ENCODE measurements around the gene TMPRSS2.

The TMPRSS2 gene

GRCh38 chr21:41507521-41508414 is at the start of gene TMPRSS2:
TSS of gene TMPRSS2 (minus strand) at chr21:41508158. CDS start at chr21:41498133, 10,025 bp downstream.
- DNase-seq: no peak

- DNase-seq: no peak
Measured at GRCh38 chr21:41555057-41555456, 47.1 kb upstream of the TMPRSS2 start.

DNA sequence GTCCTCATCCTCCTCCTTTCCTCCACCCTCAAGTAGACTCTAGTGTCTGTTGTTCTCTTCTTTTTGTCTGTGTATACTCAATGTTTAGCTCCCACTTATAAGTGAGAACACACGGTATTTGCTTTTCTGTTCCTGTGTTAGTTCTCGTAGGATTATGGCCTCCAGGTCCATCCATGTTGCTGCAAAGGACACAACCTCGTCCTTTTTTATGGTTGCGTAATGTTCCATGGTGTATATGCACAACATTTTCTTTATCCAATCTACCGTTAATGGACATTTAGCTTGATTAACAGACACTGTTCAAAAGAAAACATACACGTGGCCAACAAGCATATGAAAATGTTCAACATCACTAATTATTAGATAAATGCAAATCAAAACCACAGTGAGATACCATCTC is 44.3 kb upstream of the TMPRSS2 start:
- DNase-seq: no peak

- DNase-seq: no peak
Measured at GRCh38 chr21:41548781-41549180, 40.8 kb upstream of the TMPRSS2 start.

- DNase-seq: no peak
Measured at GRCh38 chr21:41547111-41547510, 39.2 kb upstream of the TMPRSS2 start.

DNA sequence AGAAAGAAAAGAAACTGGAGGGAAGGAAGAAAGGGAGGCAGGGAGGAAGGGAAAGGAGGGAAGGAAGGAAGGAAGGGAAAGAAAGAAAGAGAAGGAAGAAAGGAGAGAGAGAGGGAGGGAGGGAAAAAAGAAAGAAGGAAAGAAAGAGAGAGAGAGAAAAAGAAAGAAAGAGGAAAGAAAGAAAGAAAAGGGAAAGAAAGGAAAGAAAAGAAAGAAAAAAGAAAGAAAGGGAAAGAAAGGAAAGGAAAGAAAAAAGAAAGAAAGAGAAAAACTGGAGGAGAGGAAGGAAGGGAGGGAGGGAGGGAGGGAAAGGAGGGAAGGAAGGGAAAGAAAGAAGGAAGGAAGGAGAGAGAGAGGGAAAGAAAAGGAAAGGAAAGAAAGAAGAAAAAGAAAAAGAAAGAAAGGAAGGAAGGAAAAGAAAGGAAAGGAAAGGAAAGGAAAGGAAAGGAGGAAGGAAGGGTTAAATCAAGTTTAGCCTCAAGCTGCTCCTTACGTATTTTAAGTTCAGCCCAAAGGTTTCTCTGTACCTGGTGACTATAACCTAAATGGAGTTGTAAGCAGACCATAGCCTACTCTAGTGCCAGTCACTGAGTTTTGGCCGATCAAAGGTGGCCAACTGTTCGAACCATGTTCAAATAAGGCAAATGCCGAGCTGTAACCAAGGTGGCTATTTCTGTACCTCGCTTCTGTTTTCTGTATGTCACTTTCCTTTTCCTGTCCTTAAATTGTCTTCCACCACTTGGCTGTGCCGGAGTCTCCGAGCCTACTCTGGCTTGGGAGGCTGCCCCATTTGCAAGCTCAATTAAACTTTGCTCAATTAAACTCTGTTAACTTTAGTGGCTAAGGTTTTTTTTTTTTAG is 37.8 kb upstream of the TMPRSS2 start:
- no peak for DNase-seq

DNA sequence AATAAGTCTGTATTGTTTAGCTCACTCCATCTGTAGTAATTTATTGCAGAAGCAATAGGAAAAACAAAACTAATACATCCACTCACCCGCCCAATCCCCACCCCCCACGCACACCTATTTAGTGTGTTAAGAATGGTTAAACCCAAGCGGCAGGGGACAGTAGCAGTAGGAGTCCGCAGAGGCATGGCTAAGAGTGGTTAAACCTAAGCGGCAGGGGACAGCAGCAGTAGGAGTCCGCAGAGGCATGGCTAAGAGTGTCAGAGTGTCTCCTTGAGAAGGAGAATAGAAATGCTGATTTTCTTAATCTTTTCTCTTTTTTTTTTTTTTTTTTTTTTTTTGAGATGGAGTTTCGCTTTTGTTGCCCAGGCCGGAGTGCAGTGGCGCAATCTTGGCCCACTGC is 34.8 kb upstream of the TMPRSS2 start:
- DNase-seq: no peak

DNA sequence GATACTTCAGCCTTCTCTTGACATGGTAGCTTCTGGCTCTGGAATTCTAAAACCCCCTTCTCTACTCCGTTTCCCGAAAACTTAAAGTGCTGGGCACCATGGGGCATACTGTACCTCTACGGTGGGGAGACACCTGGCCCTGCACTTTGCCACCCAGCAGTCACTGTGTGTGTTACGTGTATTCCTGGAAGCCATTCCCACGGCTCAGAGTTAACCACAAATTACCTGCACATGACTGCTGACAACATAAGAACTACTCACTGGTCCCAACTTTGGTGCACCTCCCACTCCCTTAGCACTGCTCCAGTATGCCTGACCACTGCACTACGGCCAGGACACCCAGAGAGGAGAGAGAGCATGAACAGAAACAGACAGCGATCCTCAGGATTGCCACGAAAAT is 29.4 kb upstream of the TMPRSS2 start:
- no peak for DNase-seq

DNA sequence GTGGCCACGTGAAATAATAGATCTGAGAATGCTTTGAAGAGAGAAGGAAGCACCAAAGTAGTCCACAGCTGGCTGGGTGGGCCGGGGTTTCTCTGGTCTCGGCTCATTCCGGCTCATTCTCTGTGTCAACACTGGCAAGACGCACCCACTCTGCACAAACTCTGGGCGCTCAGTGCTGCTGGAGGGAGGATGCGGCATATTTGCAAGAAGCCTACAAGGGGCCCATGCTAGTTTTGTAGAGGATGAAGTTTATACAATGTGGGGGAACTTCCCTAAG is 28.8 kb upstream of the TMPRSS2 start:
- DNase-seq: no peak

- no peak for DNase-seq
Measured at GRCh38 chr21:41536076-41536826, 28.3 kb upstream of the TMPRSS2 start.

DNA sequence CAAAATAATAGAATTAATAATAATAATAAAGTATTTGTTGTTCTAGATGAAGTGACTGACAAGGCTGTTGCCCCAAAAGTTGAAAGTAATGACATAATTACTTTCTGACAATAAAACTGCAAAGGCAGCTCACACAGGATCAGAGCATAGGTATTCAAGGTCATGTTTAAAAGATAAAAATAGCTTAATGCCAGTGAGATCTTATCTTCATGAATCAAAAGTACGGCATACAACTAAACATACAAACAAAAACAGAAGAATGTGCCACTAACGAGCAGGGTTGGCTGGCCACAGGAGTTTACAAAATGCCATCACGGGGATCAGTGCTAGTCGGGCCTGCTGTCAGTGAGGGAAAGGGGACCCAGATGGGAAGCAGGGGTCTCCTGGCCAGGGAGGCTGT is 22.4 kb upstream of the TMPRSS2 start:
- DNase-seq: no peak

GRCh38 chr21:41529769-41530168 is 21.8 kb upstream of the TMPRSS2 start:
- no peak for DNase-seq

DNA sequence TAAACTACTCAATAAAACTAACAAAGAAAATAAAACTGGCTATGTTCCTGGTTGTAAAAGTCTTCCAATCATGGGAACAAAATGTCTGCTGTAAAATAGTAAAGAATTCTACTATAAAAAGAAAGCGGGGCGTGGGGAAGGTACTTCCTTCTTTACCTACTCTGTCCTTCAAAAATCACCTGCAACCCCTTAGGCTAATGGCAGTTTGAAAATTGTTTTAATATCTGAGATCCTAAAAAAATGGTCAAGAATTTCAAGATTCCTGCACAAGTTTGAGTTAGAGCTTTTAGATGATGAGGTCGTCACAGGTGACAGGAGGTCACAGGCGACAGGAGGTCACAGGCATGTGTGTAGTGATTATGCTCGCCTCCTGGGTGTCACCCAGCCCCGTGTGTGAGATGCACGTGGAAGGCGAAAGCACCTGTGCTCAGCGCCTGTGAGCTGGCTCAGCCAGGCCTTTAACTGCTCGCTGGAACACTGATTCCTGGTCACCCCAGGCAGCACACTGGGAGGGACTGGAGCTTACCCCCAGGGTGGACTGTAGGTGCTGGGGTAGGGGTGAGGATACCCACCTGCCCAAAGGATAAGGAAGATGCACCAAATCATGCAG is 18.6 kb upstream of the TMPRSS2 start:
- DNase-seq: no peak

DNA sequence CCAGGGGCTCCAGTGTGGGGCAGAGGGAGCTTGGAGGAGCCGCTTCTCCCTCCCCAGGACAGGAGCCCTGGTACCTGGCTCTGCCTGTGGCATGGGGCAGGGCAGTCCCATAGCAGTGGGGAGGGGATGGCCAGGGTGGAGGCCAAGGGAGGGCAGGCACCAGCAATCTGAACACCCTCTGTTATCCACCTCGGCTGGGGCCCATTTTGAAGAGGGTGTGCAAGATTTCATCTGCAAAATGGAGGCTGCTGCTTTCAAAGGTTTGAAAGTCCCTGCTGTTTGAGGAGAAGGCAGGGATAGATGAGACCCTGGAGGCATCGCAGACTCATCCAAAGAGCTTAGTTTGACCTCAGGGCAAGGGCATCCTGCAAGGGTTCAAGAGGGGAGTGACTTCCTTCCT is 15.2 kb upstream of the TMPRSS2 start:
- DNase-seq: no peak

- DNase-seq: no peak
Measured at GRCh38 chr21:41521489-41522027, 13.6 kb upstream of the TMPRSS2 start.

DNA sequence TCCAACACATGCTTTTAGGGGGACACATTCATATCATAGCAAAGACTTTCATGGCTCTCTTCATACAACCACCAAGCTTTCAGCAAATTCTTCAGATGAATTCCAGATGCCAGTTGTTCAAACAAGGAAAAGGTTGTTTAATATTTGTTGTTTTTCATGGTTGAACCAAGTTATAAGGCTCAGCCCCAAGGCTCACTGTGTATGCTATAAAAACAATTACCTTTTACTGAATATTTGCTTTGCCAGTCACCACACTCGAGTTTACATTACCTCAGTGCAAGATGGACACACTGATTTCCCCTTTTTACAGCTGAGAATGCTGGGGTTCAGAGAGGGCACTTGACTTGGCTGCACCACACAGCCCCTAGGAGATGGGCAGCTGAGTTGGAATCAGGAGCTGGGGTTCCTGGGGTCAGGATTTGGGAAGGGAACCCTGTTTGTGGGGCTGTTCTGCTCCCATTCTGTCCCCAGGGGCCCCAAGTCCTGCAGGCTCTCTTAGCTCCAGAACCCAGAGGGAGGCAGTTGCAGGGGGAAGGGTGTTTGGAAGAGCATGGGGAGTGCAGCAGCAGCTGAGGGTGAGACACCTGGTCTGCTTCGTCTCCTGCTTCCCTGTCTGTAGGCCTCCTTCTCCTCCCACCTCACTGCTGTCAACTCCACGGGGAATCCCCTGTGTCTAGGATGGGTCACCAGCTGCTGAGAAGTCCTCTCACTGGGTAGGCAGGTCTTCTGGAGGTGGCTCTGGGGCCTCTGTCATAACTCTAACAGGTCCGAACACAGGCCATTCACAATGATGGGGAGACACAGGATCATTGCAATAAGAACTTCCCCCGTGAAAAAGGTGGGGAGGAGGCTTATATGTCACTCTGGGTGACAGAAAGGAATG is 12.8 kb upstream of the TMPRSS2 start:
- DNase-seq: no peak

DNA sequence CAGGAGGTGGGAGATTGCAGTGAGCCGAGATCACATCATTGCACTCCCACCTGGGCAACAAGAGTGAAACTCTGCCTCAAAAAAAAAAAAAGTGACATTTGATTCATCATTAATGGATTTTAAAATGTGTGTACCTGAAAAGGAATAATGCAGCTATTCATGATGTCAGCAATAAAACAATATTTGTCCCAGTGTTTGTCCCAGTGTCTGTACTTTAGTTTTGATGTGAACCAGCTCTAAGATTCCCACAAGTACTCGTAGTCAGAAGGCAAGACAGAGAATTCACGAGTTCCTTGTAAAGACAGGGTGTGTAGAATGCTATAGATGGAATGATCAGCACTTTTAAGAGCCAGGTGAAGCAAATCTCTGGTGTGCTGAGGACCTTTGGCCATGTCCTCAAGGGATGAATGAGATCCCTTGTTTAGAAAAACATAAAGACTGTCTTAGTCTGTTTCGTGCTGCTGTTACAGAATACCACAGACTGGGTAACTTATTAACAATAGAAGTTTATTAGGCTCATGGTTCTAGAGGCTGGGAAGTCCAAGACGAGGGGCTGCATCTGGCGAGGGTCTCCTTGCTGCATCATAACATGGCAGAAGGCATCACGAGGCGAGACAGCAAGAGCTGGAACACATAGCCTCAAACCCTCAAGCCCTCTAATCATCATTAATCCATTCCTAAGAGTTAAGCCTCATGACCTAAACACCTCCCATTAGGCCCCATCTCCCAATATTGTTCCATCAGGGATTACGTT is 12.0 kb upstream of the TMPRSS2 start:
- DNase-seq: no peak

DNA sequence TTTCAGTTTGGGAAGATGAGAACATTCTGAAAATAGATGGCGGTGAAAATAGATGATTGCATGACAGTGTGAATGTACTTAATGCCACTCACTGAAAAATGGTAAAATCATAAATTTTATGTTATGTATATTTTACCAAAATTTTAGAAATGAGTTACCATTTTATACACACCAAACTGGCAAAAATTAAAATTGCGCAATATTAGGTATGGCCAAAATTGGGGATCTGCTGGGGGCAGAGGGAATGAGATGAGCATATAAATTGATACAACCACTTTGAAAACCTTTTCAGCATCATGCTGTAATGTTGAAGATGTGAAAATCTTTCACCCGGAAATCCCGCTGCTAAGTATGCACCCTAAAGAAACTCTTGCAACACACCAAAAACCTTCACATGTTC is 10.8 kb upstream of the TMPRSS2 start:
- no peak for DNase-seq

- DNase-seq: no peak
Measured at GRCh38 chr21:41511858-41512257, 3.9 kb upstream of the TMPRSS2 start.

DNA sequence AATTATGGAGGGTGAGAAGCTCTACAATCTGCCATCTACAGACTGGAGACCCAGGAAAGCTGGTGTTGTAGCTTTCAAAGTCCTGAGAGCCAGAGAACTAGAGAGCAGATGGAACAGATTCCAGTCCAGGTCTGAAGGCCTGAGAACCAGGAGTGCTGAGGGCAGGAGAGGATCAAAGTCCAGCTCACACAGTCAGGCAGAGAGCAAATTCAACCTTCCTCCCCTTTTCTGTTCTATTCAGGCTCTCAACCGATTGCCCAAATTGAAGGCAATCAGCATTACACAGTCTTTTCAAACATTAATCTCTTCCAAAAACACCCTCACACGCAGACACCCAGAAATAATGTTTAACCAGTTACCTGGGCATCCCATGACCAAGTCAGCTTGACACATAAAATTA is 2.5 kb upstream of the TMPRSS2 start:
- DNase-seq: no peak

GRCh38 chr21:41509733-41510132 is 1.8 kb upstream of the TMPRSS2 start:
- no peak for DNase-seq

Measured in OCI-M1 (cell line).